ENCODE results near the gene A1BG. TPM values are rescaled to one million over a fixed set of nuclear protein-coding genes. Genes with fewer than 3 reads are reported as not detected.
"Not testable (repeated sequence)": the region's sequence is repeated elsewhere in the genome, so short reads cannot be mapped to it uniquely, and the experiment has no call there.

The A1BG gene
- total and polyA plus RNA-seq, 2 experiments from 2014 or later, result 35.9 to 108 TPM

- 6% methylated on average over 24 of the region's 24 CpGs for WGBS (ENCODE audit: low lambda C conversion rate, missing lambda C conversion rate)
- H3K36me3 ChIP-seq (replicated peaks; ENCODE audit: insufficient read depth, low read depth), result no peaks in the 10 kb centered on the region
- peak overlapping the region; percentile 99 for H3K4me2 ChIP-seq
- DNase-seq (ENCODE audit: low spot score), result no peak
- TF ChIP-seq EZH2 (IDR thresholded peaks at IDR 0.05; ENCODE audit: borderline replicate concordance) (no peak), EZH2phosphoT487 (IDR thresholded peaks at IDR 0.05; ENCODE audit: low read depth, severe bottlenecking, unreplicated experiment) (no peak), CTCF (IDR thresholded peaks at IDR 0.05; ENCODE audit: poor library complexity) (no peak)
- no peaks in the 10 kb centered on the region for H3K9me3 ChIP-seq (ENCODE audit: low read depth)
- H3K27ac ChIP-seq, result peak overlapping the region; percentile 93
- H3K4me3 ChIP-seq, result peak overlapping the region; percentile 54
- peaks cover 15% of the 10 kb centered on the region for H3K79me2 ChIP-seq
- H2AFZ ChIP-seq, result peak overlapping the region; percentile 94
- no peaks in the 10 kb centered on the region for H4K20me1 ChIP-seq (ENCODE audit: insufficient read depth, poor library complexity, severe bottlenecking)
- H3K27me3 ChIP-seq, result no peaks in the 10 kb centered on the region
- no peaks in the 10 kb centered on the region for H3K9me2 ChIP-seq (replicated peaks; ENCODE audit: insufficient read depth)
- peaks cover 14% of the 10 kb centered on the region for H3K4me1 ChIP-seq (ENCODE audit: insufficient read depth)
Measured at GRCh38 chr19:58380037-58380661, 26.9 kb upstream of the A1BG start.

GRCh38 chr19:58379246-58379645, 26.0 kb upstream of the A1BG start:
- TF ChIP-seq EZH2 (IDR thresholded peaks at IDR 0.05; ENCODE audit: borderline replicate concordance) (no peak), EZH2phosphoT487 (IDR thresholded peaks at IDR 0.05; ENCODE audit: low read depth, severe bottlenecking, unreplicated experiment) (no peak), CTCF (IDR thresholded peaks at IDR 0.05; ENCODE audit: poor library complexity) (no peak)
- H3K4me3 ChIP-seq, result no peak overlapping the region
- H2AFZ ChIP-seq, result no peak overlapping the region
- no peak overlapping the region for H3K27ac ChIP-seq
- 91% methylated on average over 6 of the region's 6 CpGs for WGBS (ENCODE audit: low lambda C conversion rate, missing lambda C conversion rate)
- no peaks in the 10 kb centered on the region for H3K36me3 ChIP-seq (replicated peaks; ENCODE audit: insufficient read depth, low read depth)
- peaks cover 13% of the 10 kb centered on the region for H3K79me2 ChIP-seq
- no peaks in the 10 kb centered on the region for H3K27me3 ChIP-seq
- no peaks in the 10 kb centered on the region for H3K9me2 ChIP-seq (replicated peaks; ENCODE audit: insufficient read depth)
- peak overlapping the region; percentile 99 for H3K4me2 ChIP-seq
- H3K9me3 ChIP-seq (ENCODE audit: low read depth), result no peaks in the 10 kb centered on the region
- H3K4me1 ChIP-seq (ENCODE audit: insufficient read depth), result peaks cover 14% of the 10 kb centered on the region
- no peaks in the 10 kb centered on the region for H4K20me1 ChIP-seq (ENCODE audit: insufficient read depth, poor library complexity, severe bottlenecking)
- DNase-seq (ENCODE audit: low spot score), result no peak

GRCh38 chr19:58376724-58377123, 23.4 kb upstream of the A1BG start:
- not testable (repeated sequence) for H3K9me2 ChIP-seq (replicated peaks; ENCODE audit: insufficient read depth); DNase-seq (ENCODE audit: low spot score); H3K36me3 ChIP-seq (replicated peaks; ENCODE audit: insufficient read depth, low read depth); H3K79me2 ChIP-seq; H3K27me3 ChIP-seq; H2AFZ ChIP-seq; H3K9me3 ChIP-seq (ENCODE audit: low read depth); H3K27ac ChIP-seq; H4K20me1 ChIP-seq (ENCODE audit: insufficient read depth, poor library complexity, severe bottlenecking); H3K4me3 ChIP-seq; H3K4me2 ChIP-seq
- H3K4me1 ChIP-seq (ENCODE audit: insufficient read depth), result peaks cover 12% of the 10 kb centered on the region
- 88% methylated on average over 7 of the region's 7 CpGs for whole genome bisulfite sequencing (ENCODE audit: low lambda C conversion rate, missing lambda C conversion rate)

- Histone ChIP-seq H3K79me2 (peaks cover under 1% of the 10 kb centered on the region), H3K9me2 (replicated peaks; ENCODE audit: insufficient read depth) (no peaks in the 10 kb centered on the region), H3K27me3 (no peaks in the 10 kb centered on the region), H4K20me1 (ENCODE audit: insufficient read depth, poor library complexity, severe bottlenecking) (no peaks in the 10 kb centered on the region), H3K36me3 (replicated peaks; ENCODE audit: insufficient read depth, low read depth) (no peaks in the 10 kb centered on the region), H3K4me1 (ENCODE audit: insufficient read depth) (no peaks in the 10 kb centered on the region), H2AFZ (no peak overlapping the region), H3K4me3 (no peak overlapping the region), H3K4me2 (no peak overlapping the region), H3K9me3 (ENCODE audit: low read depth) (no peaks in the 10 kb centered on the region), H3K27ac (no peak overlapping the region)
- WGBS (ENCODE audit: low lambda C conversion rate, missing lambda C conversion rate), result 97% methylated on average over 4 of the region's 4 CpGs
- TF ChIP-seq EZH2phosphoT487 (IDR thresholded peaks at IDR 0.05; ENCODE audit: low read depth, severe bottlenecking, unreplicated experiment) (no peak), CTCF (IDR thresholded peaks at IDR 0.05; ENCODE audit: poor library complexity) (no peak), EZH2 (IDR thresholded peaks at IDR 0.05; ENCODE audit: borderline replicate concordance) (no peak)
- no peak for DNase-seq (ENCODE audit: low spot score)
Measured at GRCh38 chr19:58374200-58374599, 20.9 kb upstream of the A1BG start.
